Adrenal gland (tissue), 5 donors: ENCODE measurements around the gene SASH1.

Source experiments
- CTCF ChIP-seq, 6 experiments: fragments of 450-650 bp in 4 of 6; fragments of 200-600 bp in 2 of 6; sonication (generic) in 1 of 6; IDR thresholded peaks; 1 replicate in 5 of 6; 2 replicates in 1 of 6; pipeline versions ENCODE4 v1.5.1 to v1.8.0; 2016 to 2021; ENCODE audit warnings: antibody characterized with exemption in 6 of 6, mild to moderate bottlenecking in 2 of 6, moderate library complexity in 1 of 6
- POLR2A ChIP-seq, 2 donors: fragments of 450-650 bp; IDR thresholded peaks; one replicate each; pipeline ENCODE4 v1.6.1; 2017; ENCODE audit warnings: antibody characterized with exemption in 2 of 2, mild to moderate bottlenecking in 2 of 2, moderate library complexity in 1 of 2
- donor health status: DM: no; HTN: no; CAD: no.

DNA sequence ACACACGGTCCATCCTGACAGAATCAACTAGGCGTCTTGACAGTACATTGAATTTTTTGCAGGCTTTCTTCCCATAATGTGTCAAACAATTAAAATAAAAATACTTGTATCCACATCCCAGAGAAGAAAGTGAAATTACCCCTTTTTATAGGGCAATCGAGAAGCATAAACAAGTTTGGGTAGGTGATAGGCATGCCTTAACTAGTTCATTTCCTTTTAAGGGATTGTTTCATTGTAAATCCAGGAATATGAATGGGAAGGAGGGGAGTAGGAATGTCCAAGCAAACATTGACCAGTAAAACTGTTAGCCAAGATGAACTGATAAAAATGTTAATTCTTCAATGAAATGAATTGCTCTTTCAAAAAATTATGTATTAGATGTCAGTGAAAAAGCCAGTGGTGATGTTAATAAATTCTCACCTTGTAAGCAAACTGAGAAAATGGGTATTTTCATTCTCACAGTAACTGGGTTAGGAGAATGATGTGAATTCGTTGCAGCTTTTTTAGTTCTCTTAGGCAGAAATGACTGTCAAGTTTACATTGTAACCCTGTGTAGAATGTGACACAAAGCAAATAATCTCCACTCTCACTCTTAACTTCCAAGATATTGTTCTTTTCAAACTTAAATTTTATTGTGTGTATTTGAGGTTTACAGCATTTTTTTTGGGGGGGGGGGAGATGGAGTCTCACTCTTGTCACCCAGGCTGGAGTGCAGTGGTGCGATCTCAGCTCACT lies 31.6 kb downstream of the SASH1 start:
- TF ChIP-seq CTCF (IDR thresholded peaks at IDR 0.05), result no peak
- TF ChIP-seq POLR2A (IDR thresholded peaks at IDR 0.05), result no peak
